Neural progenitor cell (in vitro differentiated cells): ENCODE results near the gene C2orf72.

Experiments used
- CTCF ChIP-seq: fragments of 200-600 bp; sonication (generic); IDR thresholded peaks from 2 replicates; pipeline ENCODE4 v1.5.1; 2017; ENCODE audit warnings: antibody characterized with exemption, mild to moderate bottlenecking
- EZH2 ChIP-seq: fragments of 200-600 bp; sonication (generic); IDR thresholded peaks from 2 replicates; pipeline ENCODE4 v1.6.1; 2017; ENCODE audit warnings: antibody characterized with exemption, mild to moderate bottlenecking, moderate library complexity

- TF ChIP-seq EZH2 (no peak), CTCF (no peak)
Observed at GRCh38 chr2:231069379-231070054, 32.2 kb downstream of the C2orf72 start.
